ENCODE data around the gene SNRNP35. TPM values are rescaled to one million over a fixed set of nuclear protein-coding genes. Genes with fewer than 3 reads are reported as not detected.
"Not testable (repeated sequence)": the region's sequence is repeated elsewhere in the genome, so short reads cannot be mapped to it uniquely, and the experiment has no call there.

The SNRNP35 gene
- total RNA-seq, 1 donor from 2014 or later, result 10.3 TPM

DNA sequence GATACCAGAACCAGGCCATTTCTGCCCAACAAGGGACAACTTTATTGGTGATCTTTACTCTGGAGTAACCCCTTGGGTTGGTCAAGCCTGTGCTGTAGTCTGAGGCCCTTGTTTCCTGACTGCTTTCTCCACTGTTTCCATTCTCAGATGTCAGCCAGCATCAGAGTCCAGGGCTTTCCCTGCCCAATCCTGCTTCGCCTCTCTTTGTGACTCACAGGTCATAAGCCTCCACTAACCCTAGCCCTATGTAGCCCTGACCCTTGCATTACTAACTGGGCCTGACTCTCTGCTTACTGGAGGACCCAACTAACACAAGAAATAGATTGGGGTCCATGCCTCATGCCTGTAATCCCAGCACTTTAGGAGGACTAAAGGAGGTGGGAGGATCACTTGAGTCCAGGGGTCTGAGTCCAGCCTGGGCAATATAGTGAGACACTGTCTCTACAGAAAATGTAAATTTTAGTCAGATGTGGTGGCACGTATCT is 8.6 kb upstream of the SNRNP35 start:
- H3K27me3 ChIP-seq (ENCODE audit: control insufficient read depth, insufficient read depth, low read length), result no peaks in the 10 kb centered on the region
- H3K4me3 ChIP-seq (ENCODE audit: low read depth, low read length), result no peak overlapping the region
- no peak for DNase-seq (ENCODE audit: low read depth)
- H3K36me3 ChIP-seq (ENCODE audit: control insufficient read depth, insufficient read depth, low read length), result no peaks in the 10 kb centered on the region
- TF ChIP-seq, protein P1, sequence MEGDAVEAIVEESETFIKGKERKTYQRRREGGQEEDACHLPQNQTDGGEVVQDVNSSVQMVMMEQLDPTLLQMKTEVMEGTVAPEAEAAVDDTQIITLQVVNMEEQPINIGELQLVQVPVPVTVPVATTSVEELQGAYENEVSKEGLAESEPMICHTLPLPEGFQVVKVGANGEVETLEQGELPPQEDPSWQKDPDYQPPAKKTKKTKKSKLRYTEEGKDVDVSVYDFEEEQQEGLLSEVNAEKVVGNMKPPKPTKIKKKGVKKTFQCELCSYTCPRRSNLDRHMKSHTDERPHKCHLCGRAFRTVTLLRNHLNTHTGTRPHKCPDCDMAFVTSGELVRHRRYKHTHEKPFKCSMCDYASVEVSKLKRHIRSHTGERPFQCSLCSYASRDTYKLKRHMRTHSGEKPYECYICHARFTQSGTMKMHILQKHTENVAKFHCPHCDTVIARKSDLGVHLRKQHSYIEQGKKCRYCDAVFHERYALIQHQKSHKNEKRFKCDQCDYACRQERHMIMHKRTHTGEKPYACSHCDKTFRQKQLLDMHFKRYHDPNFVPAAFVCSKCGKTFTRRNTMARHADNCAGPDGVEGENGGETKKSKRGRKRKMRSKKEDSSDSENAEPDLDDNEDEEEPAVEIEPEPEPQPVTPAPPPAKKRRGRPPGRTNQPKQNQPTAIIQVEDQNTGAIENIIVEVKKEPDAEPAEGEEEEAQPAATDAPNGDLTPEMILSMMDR (IDR thresholded peaks at IDR 0.05; ENCODE audit: insufficient read depth, low read length, severe bottlenecking), result no peak
- FAIRE-seq, result no peak

GRCh38 chr12:123449856-123450255 is 8.1 kb upstream of the SNRNP35 start:
- no peaks in the 10 kb centered on the region for H3K27me3 ChIP-seq (ENCODE audit: control insufficient read depth, insufficient read depth, low read length)
- FAIRE-seq (no peak), DNase-seq (ENCODE audit: low read depth) (no peak)
- H3K4me3 ChIP-seq (ENCODE audit: low read depth, low read length), result no peak overlapping the region
- TF ChIP-seq, protein P1 (IDR thresholded peaks at IDR 0.05; ENCODE audit: insufficient read depth, low read length, severe bottlenecking), result no peak
- H3K36me3 ChIP-seq (ENCODE audit: control insufficient read depth, insufficient read depth, low read length), result no peaks in the 10 kb centered on the region

GRCh38 chr12:123450636-123451035 is 7.3 kb upstream of the SNRNP35 start:
- H3K36me3 ChIP-seq (ENCODE audit: control insufficient read depth, insufficient read depth, low read length), result no peaks in the 10 kb centered on the region
- H3K4me3 ChIP-seq (ENCODE audit: low read depth, low read length), result no peak overlapping the region
- FAIRE-seq (no peak), DNase-seq (ENCODE audit: low read depth) (no peak)
- no peaks in the 10 kb centered on the region for H3K27me3 ChIP-seq (ENCODE audit: control insufficient read depth, insufficient read depth, low read length)
- TF ChIP-seq, protein P1 (IDR thresholded peaks at IDR 0.05; ENCODE audit: insufficient read depth, low read length, severe bottlenecking), result no peak

DNA sequence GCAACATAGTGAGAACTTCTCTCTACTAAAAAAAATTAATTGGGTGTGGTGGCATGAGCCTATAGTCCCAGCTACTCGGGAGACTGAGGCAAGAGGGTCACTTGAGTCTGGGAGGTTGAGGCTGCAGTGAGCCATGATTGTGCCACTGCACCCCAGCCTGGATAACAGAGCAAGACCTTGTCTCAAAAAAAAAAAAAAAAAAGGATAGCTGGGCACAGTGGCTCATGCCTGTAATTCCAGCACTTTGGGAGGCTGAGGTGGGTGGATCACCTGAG is 5.7 kb upstream of the SNRNP35 start:
- not testable (repeated sequence) for H3K36me3 ChIP-seq (ENCODE audit: control insufficient read depth, insufficient read depth, low read length); FAIRE-seq; H3K27me3 ChIP-seq (ENCODE audit: control insufficient read depth, insufficient read depth, low read length); DNase-seq (ENCODE audit: low read depth); H3K4me3 ChIP-seq (ENCODE audit: low read depth, low read length)

- no peak for FAIRE-seq
- H3K27me3 ChIP-seq (ENCODE audit: control insufficient read depth, insufficient read depth, low read length), result no peaks in the 10 kb centered on the region
- H3K4me3 ChIP-seq (ENCODE audit: low read depth, low read length), result no peak overlapping the region
- TF ChIP-seq, protein P1 (IDR thresholded peaks at IDR 0.05; ENCODE audit: insufficient read depth, low read length, severe bottlenecking), result no peak
- H3K36me3 ChIP-seq (ENCODE audit: control insufficient read depth, insufficient read depth, low read length), result no peaks in the 10 kb centered on the region
- no peak for DNase-seq (ENCODE audit: low read depth)
These were observed 4.8 kb upstream of the SNRNP35 start for GRCh38 chr12:123453165-123453564.

- not testable (repeated sequence) for H3K4me3 ChIP-seq (ENCODE audit: low read depth, low read length); DNase-seq (ENCODE audit: low read depth); FAIRE-seq; H3K27me3 ChIP-seq (ENCODE audit: control insufficient read depth, insufficient read depth, low read length); H3K36me3 ChIP-seq (ENCODE audit: control insufficient read depth, insufficient read depth, low read length)
These were observed 5.2 kb downstream of the SNRNP35 start for GRCh38 chr12:123463174-123463573.

GRCh38 chr12:123465084-123465483 is 7.1 kb downstream of the SNRNP35 start:
- DNase-seq (ENCODE audit: low read depth) (no peak), FAIRE-seq (no peak)
- H3K4me3 ChIP-seq (ENCODE audit: low read depth, low read length), result no peak overlapping the region
- H3K36me3 ChIP-seq (ENCODE audit: control insufficient read depth, insufficient read depth, low read length), result peaks cover 7% of the 10 kb centered on the region
- H3K27me3 ChIP-seq (ENCODE audit: control insufficient read depth, insufficient read depth, low read length), result no peaks in the 10 kb centered on the region
- TF ChIP-seq, protein P1 (IDR thresholded peaks at IDR 0.05; ENCODE audit: insufficient read depth, low read length, severe bottlenecking), result no peak
